HG03457 (cell line): ENCODE results near the gene CRYZ.
A peak's percentile ranks its signal among the peaks of the same experiment; 100 is the strongest.
"Not testable (repeated sequence)": the region's sequence is repeated elsewhere in the genome, so short reads cannot be mapped to it uniquely, and the experiment has no call there.

ENCODE experiments used
- ATAC-seq: cut with Tn5 transposase; IDR thresholded peaks from one replicate; pipeline ENCODE4 v1.9.1; 2021; ENCODE audit warnings: moderate number of reproducible peaks; ENCODE audit not compliant: unreplicated experiment

CRYZ gene

DNA sequence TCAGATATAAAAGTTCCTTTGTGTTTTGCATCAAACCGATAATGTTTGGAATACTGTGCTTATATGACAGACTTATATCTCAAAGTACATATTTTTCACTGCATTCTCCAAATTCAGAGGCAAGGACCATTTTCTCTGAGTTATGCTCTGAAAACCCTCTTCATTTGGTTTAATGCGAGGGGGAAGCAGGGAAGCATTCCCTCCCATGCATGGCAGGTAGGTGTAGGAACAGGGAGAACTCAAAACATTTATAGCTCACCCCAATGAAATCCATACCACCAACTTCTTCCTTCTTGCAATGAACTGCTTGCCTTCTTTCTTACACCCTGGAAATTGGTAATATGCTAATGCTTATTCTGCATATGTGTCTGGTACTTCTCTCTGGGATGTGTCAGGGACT, 48.5 kb downstream of the CRYZ start:
- no peak for ATAC-seq

DNA sequence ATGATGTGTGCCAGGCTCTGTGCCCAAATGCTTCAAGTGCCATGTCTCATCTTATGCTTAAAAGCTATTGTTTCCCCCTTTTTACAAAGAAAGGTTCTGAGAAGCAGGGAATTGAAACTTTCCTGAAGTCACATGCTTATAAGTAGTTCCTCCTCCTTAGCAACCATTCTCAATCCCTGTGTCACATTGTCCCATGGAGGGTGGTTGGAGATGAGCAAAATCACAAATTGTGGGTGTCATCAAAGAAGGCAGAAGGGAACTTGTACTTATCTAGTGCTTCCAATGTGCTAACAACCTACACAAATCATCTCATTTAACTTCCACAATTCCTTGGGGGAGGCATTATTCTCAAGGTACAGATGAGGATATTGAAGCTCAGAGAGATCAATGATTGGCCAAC, 49.2 kb downstream of the CRYZ start:
- ATAC-seq: no peak

DNA sequence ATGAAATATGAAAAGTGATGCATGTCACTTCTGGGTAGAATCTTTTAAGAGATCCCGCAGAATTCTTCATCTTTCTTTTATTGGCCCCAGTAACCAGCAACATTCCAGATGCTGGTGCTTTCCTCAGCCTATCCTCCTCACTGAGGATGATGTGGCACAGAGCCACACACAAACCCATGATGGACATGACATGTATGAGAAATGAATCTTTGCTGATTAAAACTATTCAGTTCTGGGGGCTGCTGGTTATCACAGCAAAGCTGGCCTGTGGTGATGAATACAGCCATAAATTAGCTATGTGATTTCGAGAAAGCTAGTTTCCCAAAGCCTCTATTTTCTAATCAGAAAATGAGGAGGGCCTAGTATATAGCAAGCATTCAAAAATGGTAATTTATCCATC, 51.0 kb downstream of the CRYZ start:
- no peak for ATAC-seq

DNA sequence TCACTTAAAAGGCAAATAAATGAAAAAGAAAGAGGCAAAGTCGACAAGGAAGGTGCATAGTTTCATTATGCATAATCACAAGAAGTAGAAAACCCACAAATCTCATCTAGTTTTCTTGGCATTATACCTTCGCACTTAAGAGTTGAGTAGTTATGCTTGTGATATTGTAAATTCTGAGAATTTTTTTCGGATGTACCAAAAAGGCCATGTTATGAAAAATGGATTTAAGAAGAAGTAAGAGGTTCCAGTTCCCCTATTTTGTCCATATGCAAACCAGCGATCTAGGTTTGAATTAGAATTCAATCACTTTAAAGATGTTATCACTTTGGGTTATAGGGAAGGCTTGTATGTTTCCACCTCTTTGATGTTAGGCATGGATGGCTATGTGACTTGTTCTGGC, 51.4 kb downstream of the CRYZ start:
- ATAC-seq: peak; percentile 79

DNA sequence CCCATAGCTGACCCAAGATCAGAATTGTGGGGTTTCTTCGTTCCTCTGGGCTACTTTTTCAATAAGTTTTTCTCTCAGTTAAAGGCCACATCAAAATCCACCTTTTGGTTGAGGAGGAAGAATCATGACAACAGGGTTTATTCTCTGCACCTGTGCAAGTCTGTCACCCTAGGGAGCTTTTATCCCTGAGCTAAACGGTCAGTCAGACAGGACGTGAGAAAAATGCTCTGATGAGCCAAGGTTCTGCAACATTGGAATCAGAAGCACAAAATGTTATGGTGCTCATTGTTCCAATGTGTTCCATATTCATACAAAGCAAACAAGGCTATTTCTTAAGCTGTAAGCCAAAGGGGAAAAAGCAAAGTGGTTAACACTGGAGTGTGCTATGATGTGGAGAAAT, 51.8 kb downstream of the CRYZ start:
- no peak for ATAC-seq

DNA sequence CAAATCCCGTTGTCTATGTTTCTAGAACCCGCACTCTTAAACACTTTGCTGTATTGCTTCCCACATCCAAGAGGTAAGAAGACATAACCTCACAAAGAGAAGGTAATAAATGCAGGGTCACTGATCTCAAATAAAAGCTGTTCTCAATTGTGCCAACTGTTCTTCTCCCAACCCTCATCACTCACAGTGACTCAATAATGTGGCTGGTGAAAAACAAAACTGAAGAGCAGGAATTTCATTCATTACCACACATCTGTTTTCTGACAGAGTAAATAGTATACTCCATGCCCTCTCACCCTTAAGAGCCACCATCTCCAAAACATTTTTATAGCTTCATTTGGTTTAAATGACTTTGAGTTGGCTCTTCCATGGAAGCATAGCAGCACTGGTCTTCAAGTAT, 53.0 kb downstream of the CRYZ start:
- no peak for ATAC-seq

DNA sequence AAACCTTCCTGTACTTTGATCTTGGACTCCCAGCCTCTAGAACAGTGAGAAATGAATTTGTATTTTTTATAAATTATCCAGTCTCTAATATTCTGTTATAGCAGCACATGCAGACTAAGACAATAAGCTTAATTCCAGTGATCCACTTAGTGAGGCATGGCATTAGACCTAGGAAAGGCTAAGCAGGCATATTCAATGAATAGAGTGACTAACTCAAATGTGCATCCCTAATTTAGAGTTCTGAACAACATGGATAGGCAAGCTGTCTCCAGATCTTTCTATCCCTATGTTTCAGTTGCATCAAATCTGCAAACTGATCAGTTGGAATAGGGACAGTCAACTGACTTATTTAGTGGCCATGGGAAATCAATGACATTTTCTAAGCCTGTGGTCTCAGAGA, 54.9 kb downstream of the CRYZ start:
- no peak for ATAC-seq

DNA sequence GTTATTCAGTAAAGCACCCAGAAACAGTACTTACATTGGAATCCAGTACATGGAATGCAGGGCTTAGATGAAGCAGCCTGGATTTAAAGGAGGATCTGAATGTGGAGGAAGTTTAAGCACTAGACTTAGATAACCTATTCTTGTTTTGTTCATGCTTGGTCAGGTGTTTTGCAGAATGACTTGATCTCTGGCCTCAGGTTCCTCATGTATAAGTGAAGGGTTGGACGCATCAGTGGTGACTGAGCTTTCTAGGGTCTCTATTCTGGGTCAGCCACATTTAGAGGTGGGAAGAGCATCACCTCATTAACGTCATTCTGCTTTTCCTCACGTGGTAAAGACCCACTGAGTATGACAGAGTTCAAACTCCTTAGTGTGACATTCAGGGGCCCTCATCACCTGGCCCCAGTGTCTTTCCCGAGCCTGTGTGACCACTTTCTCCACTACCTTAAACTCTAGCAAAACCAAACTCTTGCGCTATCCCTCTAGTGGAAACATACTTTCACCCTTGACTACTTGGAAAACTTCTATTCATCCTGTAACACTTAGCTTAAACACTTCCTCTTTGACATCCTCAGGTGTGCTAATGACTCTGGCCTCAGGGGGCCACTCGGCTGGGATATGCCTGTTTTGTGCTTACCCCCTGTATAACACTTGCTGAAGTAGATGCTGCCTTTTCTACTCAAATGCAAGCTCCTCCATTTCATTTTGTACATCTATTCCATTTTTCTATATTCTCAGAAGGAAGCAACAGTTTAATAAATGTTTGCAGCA, 58.4 kb downstream of the CRYZ start:
- ATAC-seq: peak; percentile 22

DNA sequence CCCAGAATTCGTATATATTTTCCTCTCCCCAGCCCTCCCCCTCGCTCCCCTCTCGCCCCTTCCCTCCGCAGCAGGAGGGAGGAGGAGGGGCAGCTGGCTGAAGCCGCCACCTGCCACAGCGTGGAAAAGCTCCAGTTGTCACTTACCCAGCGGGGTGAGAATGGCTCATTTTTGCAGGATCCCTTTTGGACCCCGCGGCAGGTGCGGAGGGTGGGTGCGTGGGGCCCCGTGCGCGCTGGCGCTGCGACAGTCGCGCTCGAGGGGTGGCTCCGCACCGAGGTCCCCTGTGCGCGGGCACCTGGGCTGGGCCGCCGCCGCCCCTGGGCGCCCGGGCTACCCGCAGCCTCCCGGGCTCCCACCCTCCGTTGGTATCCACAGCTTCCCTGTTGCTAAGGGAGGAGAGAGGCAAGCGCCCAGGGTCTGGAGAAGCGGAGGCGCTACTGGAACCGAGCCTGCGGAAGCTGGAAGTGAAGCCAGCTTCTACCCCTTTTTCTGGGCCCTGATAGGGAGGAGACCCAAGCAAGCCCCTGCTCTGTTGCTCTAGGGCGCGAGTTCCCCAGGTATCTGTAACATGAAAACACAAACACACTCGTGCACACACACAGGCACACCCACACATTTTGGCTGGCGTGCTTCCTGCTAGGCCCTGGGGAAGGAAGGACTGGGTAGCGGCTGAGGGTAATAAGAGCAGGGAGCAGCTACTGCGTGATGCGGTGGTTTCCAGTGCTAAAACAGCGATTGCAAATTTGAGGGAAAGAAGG, 59.3 kb downstream of the CRYZ start, which contains the start of gene ERICH3:
TSS of gene ERICH3 (minus strand) at position 442 of the 761 bp plus-strand sequence. CDS start at position 169, 273 bp downstream.
- peak; percentile 65 for ATAC-seq

DNA sequence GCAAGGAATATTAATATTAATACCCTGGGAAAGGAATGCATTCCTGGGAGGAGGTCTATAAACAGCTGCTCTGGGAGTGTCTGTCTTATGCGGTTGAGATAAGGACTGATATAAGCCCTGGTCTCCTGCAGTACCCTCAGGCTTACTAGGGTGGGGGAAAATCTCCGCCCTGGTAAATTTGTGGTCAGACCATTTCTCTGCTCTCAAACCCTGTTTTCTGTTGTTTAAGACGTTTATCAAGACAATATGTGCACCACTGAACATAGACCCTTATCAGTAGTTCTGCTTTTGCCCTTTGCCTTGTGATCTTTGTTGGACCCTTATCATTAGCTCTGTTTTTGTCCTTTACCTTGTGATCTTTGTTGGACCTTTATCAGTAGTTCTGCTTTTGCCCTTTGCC, 62.0 kb downstream of the CRYZ start:
- not testable (repeated sequence) for ATAC-seq
